SH-SY5Y (cell line): Measurements from ENCODE around the gene SPACDR.

Experiments
- GATA2 ChIP-seq: IDR thresholded peaks from 2 replicates; pipeline ENCODE4 v1.6.1; 2011; ENCODE audit warnings: mild to moderate bottlenecking, low read depth, low read length
- GATA3 ChIP-seq: IDR thresholded peaks from 2 replicates; pipeline ENCODE4 v1.6.1; 2011; ENCODE audit warnings: low read depth, mild to moderate bottlenecking, low read length, moderate library complexity

- TF ChIP-seq GATA2 = no peak
- no peak for TF ChIP-seq GATA3
Measured at GRCh38 chr7:100476101-100476780, 12.2 kb upstream of the SPACDR start.
